Cortex of kidney (tissue), 1 donor: ENCODE data around the gene LONP2.
"Not testable (repeated sequence)": the region's sequence is repeated elsewhere in the genome, so short reads cannot be mapped to it uniquely, and the experiment has no call there.

ENCODE experiments used
- DNase-seq: peaks from one replicate; lab custom pipeline; 2025; lab: John Stamatoyannopoulos, UW

Gene LONP2

DNA sequence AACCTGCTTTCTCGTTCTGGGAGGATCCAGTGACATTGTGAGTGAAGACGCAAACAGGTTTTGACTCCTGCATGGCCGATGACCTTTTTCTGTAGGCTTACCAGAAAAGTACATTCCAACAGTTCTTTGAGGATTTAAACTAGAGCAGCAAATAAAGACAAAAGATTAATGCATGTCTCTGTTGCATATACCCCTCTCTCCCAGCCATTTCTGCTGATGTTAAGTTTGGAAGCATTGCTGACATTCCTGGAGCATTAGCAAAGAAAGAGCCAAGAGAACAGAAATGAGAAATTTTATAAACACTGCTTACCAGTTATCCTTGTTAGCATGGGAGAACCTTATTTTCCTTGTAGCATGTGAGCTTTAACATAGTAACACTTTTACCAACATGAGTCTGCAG lies 91.9 kb downstream of the LONP2 start:
- no peak for DNase-seq

GRCh38 chr16:48340054-48340453 lies 96.0 kb downstream of the LONP2 start:
- no peak for DNase-seq

DNA sequence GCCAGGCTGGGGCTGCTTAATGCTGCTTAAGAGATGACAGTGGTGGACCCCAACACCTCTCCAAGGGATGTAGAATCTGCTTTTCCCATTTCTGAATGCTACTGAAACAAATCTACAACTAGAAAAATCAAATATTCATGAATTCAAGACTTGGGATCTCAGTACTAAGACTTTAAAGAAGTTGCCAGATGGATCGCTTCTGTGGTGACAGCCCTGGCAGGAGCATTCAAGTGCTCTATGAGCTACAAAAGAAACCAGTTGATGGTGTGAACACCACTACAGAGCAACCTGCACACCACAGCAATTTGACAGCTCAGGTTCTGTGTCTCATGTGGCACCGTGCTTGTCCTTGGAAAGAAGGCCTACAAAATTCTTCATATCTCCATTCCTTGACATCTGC lies 98.5 kb downstream of the LONP2 start:
- no peak for DNase-seq

- no peak for DNase-seq
Observed at GRCh38 chr16:48347191-48347865, 103.2 kb downstream of the LONP2 start.

DNA sequence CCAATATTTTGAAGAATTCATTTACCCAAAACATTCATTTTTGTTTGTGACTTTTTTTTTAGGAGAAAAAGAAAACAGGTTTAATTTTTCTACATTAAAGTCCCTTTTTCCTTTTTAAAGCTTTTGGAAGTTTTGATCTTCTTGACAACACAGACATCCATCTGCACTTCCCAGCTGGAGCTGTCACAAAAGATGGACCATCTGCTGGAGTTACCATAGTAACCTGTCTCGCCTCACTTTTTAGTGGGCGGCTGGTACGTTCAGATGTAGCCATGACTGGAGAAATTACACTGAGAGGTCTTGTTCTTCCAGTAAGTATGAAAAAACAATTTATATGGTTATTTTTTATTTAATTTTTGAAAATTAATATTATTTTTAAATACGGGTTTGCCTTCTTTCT lies 103.9 kb downstream of the LONP2 start:
- DNase-seq: no peak

- no peak for DNase-seq
Observed at GRCh38 chr16:48350736-48351135, 106.6 kb downstream of the LONP2 start.

DNA sequence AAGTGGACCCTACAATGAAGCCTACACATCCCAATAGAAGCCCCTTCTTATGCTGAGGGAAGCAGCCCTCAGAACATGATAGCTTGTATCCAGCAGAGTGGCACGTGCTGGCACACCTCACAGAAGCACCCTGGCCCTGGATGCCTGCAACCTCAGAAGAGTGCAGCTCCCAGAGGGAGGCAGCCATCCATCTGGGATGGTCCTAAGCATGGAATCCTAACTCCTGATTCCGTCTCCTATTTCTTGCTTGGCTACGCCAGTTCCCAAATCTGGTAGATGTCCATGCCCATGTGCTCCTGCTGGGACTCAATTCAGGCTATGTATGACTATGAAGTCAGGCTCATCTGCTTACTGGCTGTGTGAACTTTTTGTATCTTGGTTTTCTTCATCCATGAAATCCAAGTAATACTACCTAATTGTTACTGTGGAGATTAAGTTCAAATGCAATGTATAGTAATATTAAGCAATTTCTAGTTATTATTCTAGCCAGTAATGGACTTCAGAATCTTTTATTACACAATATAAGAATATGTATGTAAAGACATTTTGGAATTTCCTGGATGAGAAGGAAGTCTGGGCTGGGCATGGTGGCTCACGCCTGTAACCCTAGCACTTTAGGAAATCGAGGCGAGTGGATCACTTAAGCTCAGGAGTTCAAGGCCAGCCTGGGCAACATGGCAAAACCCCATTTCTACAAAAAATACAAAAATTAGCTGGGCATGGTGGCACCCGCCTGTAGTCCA lies 108.7 kb downstream of the LONP2 start:
- no peak for DNase-seq

GRCh38 chr16:48353565-48354163 lies 109.6 kb downstream of the LONP2 start:
- no peak for DNase-seq

- DNase-seq: not testable (repeated sequence)
Observed at GRCh38 chr16:48354385-48354784, 110.3 kb downstream of the LONP2 start.

- no peak for DNase-seq
Observed at GRCh38 chr16:48354877-48355855, 111.1 kb downstream of the LONP2 start.

- no peak for DNase-seq
Observed at GRCh38 chr16:48356633-48357376, 112.7 kb downstream of the LONP2 start.

- DNase-seq: no peak
Observed at GRCh38 chr16:48358419-48358818, 114.3 kb downstream of the LONP2 start.

GRCh38 chr16:48359983-48360382 lies 115.9 kb downstream of the LONP2 start:
- DNase-seq: no peak

- no peak for DNase-seq
Observed at GRCh38 chr16:48361012-48361411, 116.9 kb downstream of the LONP2 start.

- DNase-seq: no peak
Observed at GRCh38 chr16:48361540-48362144, 117.5 kb downstream of the LONP2 start.

DNA sequence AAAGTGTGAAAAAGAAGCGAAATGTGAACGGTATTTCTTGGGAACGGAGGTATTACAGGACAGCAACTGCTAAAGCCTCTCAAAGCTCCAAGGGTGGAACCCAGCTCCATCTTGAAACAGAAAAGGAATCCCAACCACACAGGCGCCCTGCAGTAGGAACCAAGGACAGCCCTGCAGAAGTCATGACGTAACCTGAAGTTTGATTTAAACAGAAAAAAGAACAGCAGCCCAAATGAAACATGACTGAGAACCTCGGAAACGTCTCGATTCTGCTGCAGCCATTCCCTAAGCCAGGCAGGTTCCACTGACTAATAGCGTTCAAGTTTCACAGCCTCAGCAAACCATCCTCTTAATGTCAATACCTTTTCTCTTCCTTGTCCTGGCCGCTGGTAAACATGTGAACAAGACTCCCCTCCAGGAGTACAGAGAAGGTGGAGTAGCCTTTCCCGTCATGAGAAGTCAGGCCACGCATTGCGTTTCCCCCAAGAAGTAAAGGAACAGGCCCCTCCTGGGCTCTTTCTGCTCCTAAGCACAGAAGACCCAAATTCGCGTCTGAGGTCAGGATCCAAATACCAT lies 121.0 kb downstream of the LONP2 start:
- no peak for DNase-seq

DNA sequence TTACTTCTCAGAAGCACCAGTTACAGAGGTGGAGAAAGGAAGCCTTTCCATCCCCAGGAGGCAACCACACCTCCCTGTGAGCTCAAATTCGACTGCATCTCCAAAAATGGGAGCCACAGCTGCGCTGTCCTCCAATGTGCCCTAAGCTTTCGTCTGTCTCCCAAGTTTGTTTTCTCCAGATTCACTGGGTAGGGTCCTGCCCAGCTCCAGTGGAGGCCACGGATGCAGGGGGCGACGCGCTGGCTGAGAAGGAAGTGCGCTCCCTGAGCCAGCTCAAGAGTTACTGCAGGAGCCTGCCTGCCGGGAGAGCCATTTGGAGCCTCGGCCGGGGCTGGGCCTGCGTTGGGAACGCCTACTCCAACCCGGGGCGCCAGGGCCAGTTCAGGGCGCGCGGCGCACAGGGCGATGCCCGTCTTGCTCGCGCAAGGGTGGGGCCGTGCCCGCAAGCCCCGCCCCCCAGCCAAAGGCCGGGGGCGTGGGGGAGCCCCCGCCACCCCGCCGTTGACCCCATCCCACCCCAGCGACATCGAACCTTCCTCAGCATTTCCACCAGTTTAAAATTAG lies 121.6 kb downstream of the LONP2 start:
- DNase-seq: peak; percentile 34

DNA sequence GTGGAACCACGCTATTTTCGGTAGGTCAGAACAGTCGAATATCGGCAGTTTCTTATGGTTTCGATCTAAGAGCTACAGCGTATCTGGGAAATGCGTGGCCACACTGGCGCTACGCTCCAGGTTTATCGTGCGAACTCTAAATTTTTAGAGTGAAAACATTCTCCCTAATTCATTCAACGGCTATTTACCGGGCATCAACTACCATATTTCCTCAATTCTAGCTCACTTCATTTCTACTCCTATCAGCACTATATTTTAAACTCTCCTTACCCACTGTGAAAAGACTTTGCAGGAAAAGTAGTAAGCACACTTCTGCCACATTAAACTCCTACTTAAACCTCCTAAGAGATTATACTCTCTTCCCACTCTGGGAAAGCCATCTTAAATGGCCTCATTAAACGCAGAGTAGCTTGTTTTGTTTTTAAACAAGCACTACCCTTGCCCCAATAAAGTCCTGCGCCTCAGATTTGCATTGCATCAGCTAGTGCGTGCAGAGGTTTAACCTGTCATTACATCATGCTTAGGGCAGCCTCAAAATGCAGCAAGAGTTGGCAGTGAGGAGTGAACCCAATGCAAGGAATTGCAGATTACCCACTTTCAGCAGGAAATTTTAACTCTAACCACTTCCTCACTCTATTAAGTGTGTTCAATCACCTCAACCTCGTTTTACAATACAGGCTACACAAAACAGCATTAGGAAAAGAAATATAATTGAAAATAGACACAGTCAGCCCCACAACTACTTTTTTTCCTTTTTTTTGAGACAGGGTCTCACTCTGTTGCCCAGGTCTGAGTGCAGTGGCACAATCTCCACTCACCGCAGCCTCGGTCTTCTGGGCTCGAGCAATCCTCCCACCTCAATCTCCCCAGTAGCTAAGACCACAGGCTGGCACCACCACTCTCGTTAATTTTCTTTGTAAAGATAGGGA lies 122.3 kb downstream of the LONP2 start:
- no peak for DNase-seq

GRCh38 chr16:48367441-48368049 lies 123.4 kb downstream of the LONP2 start:
- DNase-seq: no peak
